ENCODE data around the gene PRRT4. TPM values are rescaled to one million over a fixed set of nuclear protein-coding genes. Genes with fewer than 3 reads are reported as not detected.
A peak's percentile ranks its signal among the peaks of the same experiment; 100 is the strongest.

PRRT4 gene
- total RNA-seq, 3 donors from 2014 or later (not counting 1 experiment from before 2014, with no cell fraction given): 0.42 TPM; not detected in 2

- 83% methylated on average over 2 of the region's 3 CpGs for whole genome bisulfite sequencing (ENCODE audit: insufficient coverage)
- no peak overlapping the region for H3K4me3 Mint-ChIP-seq
These were observed 26.6 kb upstream of the PRRT4 start for GRCh38 chr7:128388145-128388485.

GRCh38 chr7:128387216-128388144 is 26.0 kb upstream of the PRRT4 start:
- no peak overlapping the region for H3K27ac Mint-ChIP-seq
- ATAC-seq (peak; percentile 83 to 96 (median 94)), DNase-seq (peak; percentile 58 to 83)
- no peaks in the 10 kb centered on the region for H3K27me3 Mint-ChIP-seq (ENCODE audit: low read depth in 2 of 2)
- H3K4me1 Mint-ChIP-seq: peaks cover 0 to 14% of the 10 kb centered on the region in 2 donors
- H3K27me3 ChIP-seq (ENCODE audit: control insufficient read depth, insufficient read depth, low read length): no peaks in the 10 kb centered on the region
- no peaks in the 10 kb centered on the region for H3K9me3 Mint-ChIP-seq
- 46% methylated on average over 23 of the region's 24 CpGs for WGBS (ENCODE audit: insufficient coverage)
- H3K4me3 Mint-ChIP-seq: no peak overlapping the region
- intact Hi-C loops (cut with micrococcal nuclease): loop anchor here (1.0 to 2.0 kb wide), 3 partner anchors 40 to 679 kb away; no protein-coding TSS in a partner anchor
- H3K4me1 ChIP-seq (ENCODE audit: control insufficient read depth, insufficient read depth, low read length): peaks cover 6% of the 10 kb centered on the region
- H3K9me3 ChIP-seq (ENCODE audit: control insufficient read depth, insufficient read depth, low read length): no peaks in the 10 kb centered on the region
- no peak overlapping the region for H3K27ac ChIP-seq (ENCODE audit: low read length)
- H3K36me3 ChIP-seq (ENCODE audit: control insufficient read depth, insufficient read depth, low read length): no peaks in the 10 kb centered on the region
- TF ChIP-seq, protein P1, sequence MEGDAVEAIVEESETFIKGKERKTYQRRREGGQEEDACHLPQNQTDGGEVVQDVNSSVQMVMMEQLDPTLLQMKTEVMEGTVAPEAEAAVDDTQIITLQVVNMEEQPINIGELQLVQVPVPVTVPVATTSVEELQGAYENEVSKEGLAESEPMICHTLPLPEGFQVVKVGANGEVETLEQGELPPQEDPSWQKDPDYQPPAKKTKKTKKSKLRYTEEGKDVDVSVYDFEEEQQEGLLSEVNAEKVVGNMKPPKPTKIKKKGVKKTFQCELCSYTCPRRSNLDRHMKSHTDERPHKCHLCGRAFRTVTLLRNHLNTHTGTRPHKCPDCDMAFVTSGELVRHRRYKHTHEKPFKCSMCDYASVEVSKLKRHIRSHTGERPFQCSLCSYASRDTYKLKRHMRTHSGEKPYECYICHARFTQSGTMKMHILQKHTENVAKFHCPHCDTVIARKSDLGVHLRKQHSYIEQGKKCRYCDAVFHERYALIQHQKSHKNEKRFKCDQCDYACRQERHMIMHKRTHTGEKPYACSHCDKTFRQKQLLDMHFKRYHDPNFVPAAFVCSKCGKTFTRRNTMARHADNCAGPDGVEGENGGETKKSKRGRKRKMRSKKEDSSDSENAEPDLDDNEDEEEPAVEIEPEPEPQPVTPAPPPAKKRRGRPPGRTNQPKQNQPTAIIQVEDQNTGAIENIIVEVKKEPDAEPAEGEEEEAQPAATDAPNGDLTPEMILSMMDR (IDR thresholded peaks at IDR 0.05): peak; percentile 83
- no peak overlapping the region for H3K4me3 ChIP-seq (ENCODE audit: low read length)
- H3K36me3 Mint-ChIP-seq: no peaks in the 10 kb centered on the region

More at GRCh38 chr7:128388145-128388485, 26.6 kb upstream of the PRRT4 start:
- ATAC-seq (no peak), DNase-seq (no peak)
- no peaks in the 10 kb centered on the region for H3K27me3 ChIP-seq (ENCODE audit: control insufficient read depth, insufficient read depth, low read length)
- H3K4me3 ChIP-seq (ENCODE audit: low read length): no peak overlapping the region
- no peaks in the 10 kb centered on the region for H3K9me3 ChIP-seq (ENCODE audit: control insufficient read depth, insufficient read depth, low read length)
- H3K27me3 Mint-ChIP-seq (ENCODE audit: low read depth in 2 of 2): no peaks in the 10 kb centered on the region
- H3K27ac ChIP-seq (ENCODE audit: low read length): no peak overlapping the region
- TF ChIP-seq, protein P1 (IDR thresholded peaks at IDR 0.05): no peak
- H3K36me3 Mint-ChIP-seq: no peaks in the 10 kb centered on the region
- no peaks in the 10 kb centered on the region for H3K9me3 Mint-ChIP-seq
- H3K4me1 Mint-ChIP-seq: peaks cover 0 to 14% of the 10 kb centered on the region in 2 donors
- H3K27ac Mint-ChIP-seq: no peak overlapping the region
- H3K36me3 ChIP-seq (ENCODE audit: control insufficient read depth, insufficient read depth, low read length): peaks cover 3% of the 10 kb centered on the region
- intact Hi-C loops (cut with micrococcal nuclease): no loop called here
- H3K4me1 ChIP-seq (ENCODE audit: control insufficient read depth, insufficient read depth, low read length): peaks cover 6% of the 10 kb centered on the region

DNA sequence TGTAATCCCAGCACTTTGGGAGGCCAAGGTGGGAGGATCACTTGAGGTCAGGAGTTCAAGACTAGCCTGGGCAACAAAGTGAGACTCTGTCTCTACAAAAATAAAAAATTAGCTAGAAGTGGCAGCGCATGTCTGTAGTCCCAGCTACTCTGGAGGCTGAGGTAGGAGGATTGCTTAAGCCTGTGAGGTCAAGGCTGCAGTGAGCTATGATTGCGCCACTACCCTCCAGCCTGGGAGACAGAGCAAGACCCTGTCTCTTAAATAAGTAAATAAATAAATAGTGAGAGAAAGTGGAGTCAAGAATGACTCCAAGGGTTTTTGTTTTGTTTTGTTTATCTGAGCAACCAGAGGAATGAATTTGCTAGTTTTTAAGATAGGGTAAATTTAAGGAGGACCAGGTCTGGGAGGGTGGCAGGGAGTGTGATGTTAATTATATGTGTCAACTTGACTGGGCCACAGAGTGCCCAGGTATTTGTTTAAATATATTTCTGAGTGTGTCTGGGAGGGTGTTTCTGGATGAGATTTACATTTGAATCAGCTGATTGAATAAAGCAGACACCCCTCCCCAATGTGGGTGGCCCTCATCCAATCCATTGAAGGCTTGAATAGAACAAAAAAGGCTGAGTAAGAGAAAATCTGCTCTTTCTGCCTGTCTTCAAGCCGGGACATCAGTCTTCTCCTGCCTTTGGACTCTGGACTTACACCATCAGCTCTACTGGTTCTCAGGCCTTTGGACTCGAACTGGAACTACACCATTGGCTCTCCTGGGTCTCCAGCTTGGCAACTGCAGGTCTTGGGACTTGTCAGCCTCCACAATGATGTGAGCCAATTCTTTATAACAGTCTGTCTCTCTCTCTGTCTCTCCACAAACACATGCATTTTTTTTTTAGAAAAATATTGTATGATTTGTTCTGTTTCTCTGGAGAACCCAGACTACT is 24.8 kb upstream of the PRRT4 start:
- TF ChIP-seq, protein P1 (IDR thresholded peaks at IDR 0.05): no peak
- no peak for DNase-seq
- Histone ChIP-seq H3K27me3 (ENCODE audit: control insufficient read depth, insufficient read depth, low read length) (no peaks in the 10 kb centered on the region), H3K9me3 (ENCODE audit: control insufficient read depth, insufficient read depth, low read length) (no peaks in the 10 kb centered on the region), H3K4me3 (ENCODE audit: low read length) (no peak overlapping the region), H3K27ac (ENCODE audit: low read length) (no peak overlapping the region), H3K36me3 (ENCODE audit: control insufficient read depth, insufficient read depth, low read length) (no peaks in the 10 kb centered on the region), H3K4me1 (ENCODE audit: control insufficient read depth, insufficient read depth, low read length) (peaks cover 6% of the 10 kb centered on the region)
- Mint-ChIP-seq H3K4me3 (no peak overlapping the region), H3K27ac (no peak overlapping the region), H3K36me3 (no peaks in the 10 kb centered on the region), H3K9me3 (no peaks in the 10 kb centered on the region), H3K27me3 (ENCODE audit: low read depth in 2 of 2) (no peaks in the 10 kb centered on the region), H3K4me1 (peaks cover 0 to 11% of the 10 kb centered on the region in 2 donors)
- 88% methylated on average over 4 of the region's 4 CpGs for WGBS (ENCODE audit: insufficient coverage)
- intact Hi-C loops (cut with micrococcal nuclease): loop anchor here (2.0 kb wide), 1 partner anchor 251 kb away; no protein-coding TSS in a partner anchor
- ATAC-seq: no peak

All from natural killer cell (primary cell).